Esophagus muscularis mucosa (tissue), 4 donors: ENCODE results near the gene ZER1. TPM values are rescaled to one million over a fixed set of nuclear protein-coding genes. Genes with fewer than 3 reads are reported as not detected.
"Not testable (repeated sequence)": the region's sequence is repeated elsewhere in the genome, so short reads cannot be mapped to it uniquely, and the experiment has no call there.

Experiments
- DNase-seq: peaks from one replicate; pipeline ENCODE4 v3.0.0-alpha.2; 2017; ENCODE audit errors: extremely low spot score
- H3K27ac ChIP-seq, 4 donors: fragments of 200-600 bp; sonication (generic); replicated peaks in 1 of 4; 1 replicate in 3 of 4; 2 replicates in 1 of 4; pipeline ENCODE4 v1.5.1; 2016 to 2019; ENCODE audit warnings: mild to moderate bottlenecking in 1 of 4
- H3K27me3 ChIP-seq, 4 donors: fragments of 200-600 bp; sonication (generic); one replicate each; pipeline versions ENCODE4 v1.5.1 to v1.6.0; 2016 to 2019
- H3K36me3 ChIP-seq, 4 donors: fragments of 200-600 bp; sonication (generic); one replicate each; pipeline ENCODE4 v1.5.1; 2016 to 2019
- H3K4me1 ChIP-seq, 4 donors: fragments of 200-600 bp; sonication (generic); one replicate each; pipeline ENCODE4 v1.5.1; 2016 to 2019
- H3K4me3 ChIP-seq, 4 donors: fragments of 200-600 bp; sonication (generic); 1 replicate in 2 of 4; 2 replicates in 2 of 4; pipeline ENCODE4 v1.5.1; 2016 to 2019; ENCODE audit warnings: mild to moderate bottlenecking in 4 of 4, moderate library complexity in 1 of 4
- H3K9me3 ChIP-seq, 4 donors: fragments of 200-600 bp; sonication (generic); 1 replicate in 3 of 4; 2 replicates in 1 of 4; pipeline ENCODE4 v1.5.1; 2016 to 2019
- CTCF ChIP-seq, 3 experiments: fragments of 200-600 bp in 2 of 3; fragments of 450-650 bp in 1 of 3; sonication (generic) in 2 of 3; IDR thresholded peaks; one replicate each; pipeline ENCODE4 v1.5.1; 2017 to 2019; ENCODE audit warnings: antibody characterized with exemption in 3 of 3, mild to moderate bottlenecking in 2 of 3, moderate library complexity in 1 of 3
- EP300 ChIP-seq: sonication (generic); formaldehyde crosslinking; IDR thresholded peaks from one replicate; pipeline ENCODE4 v1.6.1; 2017; ENCODE audit warnings: antibody characterized with exemption
- POLR2A ChIP-seq: fragments of 450-650 bp; IDR thresholded peaks from one replicate; pipeline ENCODE4 v1.6.1; 2017; ENCODE audit warnings: antibody characterized with exemption, moderate library complexity, mild to moderate bottlenecking, low read depth
- POLR2AphosphoS5 ChIP-seq, 2 donors: sonication (generic); formaldehyde crosslinking; IDR thresholded peaks; one replicate each; pipeline ENCODE4 v1.6.1; 2017; ENCODE audit warnings: antibody characterized with exemption in 2 of 2
- WGBS: methylation state at CpG from one replicate; pipeline ENCODE4 v1.1.5; 2018; 5-methylcytosine and 5-hydroxymethylcytosine counted together
- intact Hi-C: fragments of 100-400 bp; cut with DNase I; formaldehyde crosslinking; loops from one replicate; pipeline ENCODE4 v1.15.1; 2023
- total RNA-seq, 4 donors: library from RNA; depleted of rRNA; stranded (reverse); fragments of >200 nt; gene quantifications; one replicate each; pipeline versions ENCODE4 v1.1.0 to v1.2.1, GENCODE V29; 2016

The ZER1 gene
- total RNA-seq, 4 donors from 2014 or later = 56.5 to 114 (median 79.4) TPM

GRCh38 chr9:128782669-128783068 is 10.9 kb upstream of the ZER1 start:
- TF ChIP-seq CTCF (IDR thresholded peaks at IDR 0.05) (no peak), EP300 (no peak), POLR2A (no peak), POLR2AphosphoS5 (IDR thresholded peaks at IDR 0.05) (no peak)
- no peak overlapping the region for H3K27ac ChIP-seq
- H3K4me1 ChIP-seq = peaks cover 5 to 24% (median 19%) of the 10 kb centered on the region in 4 donors
- no peaks in the 10 kb centered on the region for H3K27me3 ChIP-seq
- intact Hi-C loops = no loop called here
- DNase-seq = no peak
- no peaks in the 10 kb centered on the region for H3K36me3 ChIP-seq
- H3K9me3 ChIP-seq = no peaks in the 10 kb centered on the region
- WGBS = 100% methylated on average over 1 of the region's 1 CpG
- H3K4me3 ChIP-seq = no peak overlapping the region

GRCh38 chr9:128781187-128782070 is 9.7 kb upstream of the ZER1 start:
- DNase-seq = no peak
- no peak overlapping the region for H3K4me3 ChIP-seq
- peaks cover 2 to 16% (median 13%) of the 10 kb centered on the region in 4 donors for H3K4me1 ChIP-seq
- TF ChIP-seq POLR2A (no peak), EP300 (no peak), POLR2AphosphoS5 (IDR thresholded peaks at IDR 0.05) (no peak), CTCF (IDR thresholded peaks at IDR 0.05) (no peak)
- H3K27me3 ChIP-seq = no peaks in the 10 kb centered on the region
- intact Hi-C loops = no loop called here
- WGBS = 77% methylated on average over 7 of the region's 7 CpGs
- no peaks in the 10 kb centered on the region for H3K36me3 ChIP-seq
- no peak overlapping the region for H3K27ac ChIP-seq
- H3K9me3 ChIP-seq = no peaks in the 10 kb centered on the region

GRCh38 chr9:128780093-128780492 is 8.4 kb upstream of the ZER1 start:
- 94% methylated on average over 5 of the region's 27 CpGs for WGBS
- intact Hi-C loops = not testable (repeated sequence)
- H3K4me1 ChIP-seq = peaks cover 0 to 13% (median 11%) of the 10 kb centered on the region in 4 donors

GRCh38 chr9:128774804-128775203 is 3.1 kb upstream of the ZER1 start:
- no peak for DNase-seq
- TF ChIP-seq POLR2AphosphoS5 (IDR thresholded peaks at IDR 0.05) (no peak), EP300 (no peak), POLR2A (no peak), CTCF (IDR thresholded peaks at IDR 0.05) (no peak)
- Histone ChIP-seq H3K9me3 (peaks cover 0 to 5% (median 0%) of the 10 kb centered on the region in 4 donors), H3K27me3 (no peaks in the 10 kb centered on the region), H3K36me3 (no peaks in the 10 kb centered on the region), H3K27ac (no peak overlapping the region), H3K4me1 (peaks cover 16 to 21% (median 21%) of the 10 kb centered on the region in 4 donors), H3K4me3 (no peak overlapping the region)
- intact Hi-C loops = no loop called here
- 96% methylated on average over 1 of the region's 1 CpG for WGBS

More at GRCh38 chr9:128780093-128780492, 8.4 kb upstream of the ZER1 start:
- H3K27me3 ChIP-seq, H3K9me3 ChIP-seq, H3K36me3 ChIP-seq, H3K4me3 ChIP-seq, H3K27ac ChIP-seq, DNase-seq: not testable (repeated sequence)

GRCh38 chr9:128773049-128773448 is 1.3 kb upstream of the ZER1 start:
- Histone ChIP-seq H3K27ac (no peak overlapping the region), H3K4me3 (no peak overlapping the region), H3K27me3 (no peaks in the 10 kb centered on the region), H3K4me1 (peaks cover 27 to 37% (median 32%) of the 10 kb centered on the region in 4 donors), H3K9me3 (peaks cover 0 to 5% (median 0%) of the 10 kb centered on the region in 4 donors), H3K36me3 (peaks cover 0 to 1% (median under 1%) of the 10 kb centered on the region in 4 donors)
- DNase-seq = no peak
- WGBS = 88% methylated on average over 5 of the region's 5 CpGs
- TF ChIP-seq POLR2A = no peak
- TF ChIP-seq POLR2AphosphoS5 (IDR thresholded peaks at IDR 0.05) = no peak
- no peak for TF ChIP-seq CTCF (IDR thresholded peaks at IDR 0.05)
- TF ChIP-seq EP300 = no peak
- intact Hi-C loops = no loop called here
